ENCODE results near the gene SLC5A2.
"Not testable (repeated sequence)": the region's sequence is repeated elsewhere in the genome, so short reads cannot be mapped to it uniquely, and the experiment has no call there.

Gene SLC5A2

GRCh38 chr16:31478956-31479355, 4.0 kb upstream of the SLC5A2 start:
- Histone ChIP-seq H3K36me3 (ENCODE audit: control insufficient read depth, insufficient read depth, low read length) (no peaks in the 10 kb centered on the region), H3K4me3 (replicated peaks; ENCODE audit: low read depth, low read length) (no peak overlapping the region), H3K27me3 (replicated peaks; ENCODE audit: control insufficient read depth, insufficient read depth, low read length) (peaks cover 2% of the 10 kb centered on the region)
- no peak for TF ChIP-seq CTCF (IDR thresholded peaks at IDR 0.05; ENCODE audit: insufficient read depth, low read length, poor library complexity, severe bottlenecking)
- DNase-seq (ENCODE audit: extremely low read depth, insufficient read length), result no peak

GRCh38 chr16:31479751-31480150, 3.2 kb upstream of the SLC5A2 start:
- DNase-seq (ENCODE audit: extremely low read depth, insufficient read length), result no peak
- TF ChIP-seq CTCF (IDR thresholded peaks at IDR 0.05; ENCODE audit: insufficient read depth, low read length, poor library complexity, severe bottlenecking), result no peak
- H3K27me3 ChIP-seq (replicated peaks; ENCODE audit: control insufficient read depth, insufficient read depth, low read length), result no peaks in the 10 kb centered on the region; the same call in none of the 2 replicates
- no peak overlapping the region for H3K4me3 ChIP-seq (replicated peaks; ENCODE audit: low read depth, low read length)
- H3K36me3 ChIP-seq (ENCODE audit: control insufficient read depth, insufficient read depth, low read length), result no peaks in the 10 kb centered on the region

- H3K27me3 ChIP-seq (replicated peaks; ENCODE audit: control insufficient read depth, insufficient read depth, low read length), result no peaks in the 10 kb centered on the region; the same call in none of the 2 replicates
- TF ChIP-seq CTCF (IDR thresholded peaks at IDR 0.05; ENCODE audit: insufficient read depth, low read length, poor library complexity, severe bottlenecking), result no peak
- no peaks in the 10 kb centered on the region for H3K36me3 ChIP-seq (ENCODE audit: control insufficient read depth, insufficient read depth, low read length)
- no peak for DNase-seq (ENCODE audit: extremely low read depth, insufficient read length)
- H3K4me3 ChIP-seq (replicated peaks; ENCODE audit: low read depth, low read length), result no peak overlapping the region
Observed at GRCh38 chr16:31480851-31481536, 1.9 kb upstream of the SLC5A2 start.

GRCh38 chr16:31484048-31484447, 1.1 kb downstream of the SLC5A2 start:
- not testable (repeated sequence) for H3K4me3 ChIP-seq (replicated peaks; ENCODE audit: low read depth, low read length); DNase-seq (ENCODE audit: extremely low read depth, insufficient read length); H3K27me3 ChIP-seq (replicated peaks; ENCODE audit: control insufficient read depth, insufficient read depth, low read length); H3K36me3 ChIP-seq (ENCODE audit: control insufficient read depth, insufficient read depth, low read length)

- DNase-seq (ENCODE audit: extremely low read depth, insufficient read length), result no peak
- Histone ChIP-seq H3K27me3 (replicated peaks; ENCODE audit: control insufficient read depth, insufficient read depth, low read length) (no peaks in the 10 kb centered on the region; the same call in 1 of the 2 replicates), H3K36me3 (ENCODE audit: control insufficient read depth, insufficient read depth, low read length) (no peaks in the 10 kb centered on the region; the same call in 1 of the 2 replicates), H3K4me3 (replicated peaks; ENCODE audit: low read depth, low read length) (no peak overlapping the region)
- TF ChIP-seq CTCF (IDR thresholded peaks at IDR 0.05; ENCODE audit: insufficient read depth, low read length, poor library complexity, severe bottlenecking), result no peak
Observed at GRCh38 chr16:31484491-31485171, 1.7 kb downstream of the SLC5A2 start.

- no peak overlapping the region for H3K4me3 ChIP-seq (replicated peaks; ENCODE audit: low read depth, low read length)
- TF ChIP-seq CTCF (IDR thresholded peaks at IDR 0.05; ENCODE audit: insufficient read depth, low read length, poor library complexity, severe bottlenecking), result no peak
- peaks cover 2% of the 10 kb centered on the region for H3K36me3 ChIP-seq (ENCODE audit: control insufficient read depth, insufficient read depth, low read length)
- H3K27me3 ChIP-seq (replicated peaks; ENCODE audit: control insufficient read depth, insufficient read depth, low read length), result no peaks in the 10 kb centered on the region; the same call in 1 of the 2 replicates
- DNase-seq (ENCODE audit: extremely low read depth, insufficient read length), result no peak
Observed at GRCh38 chr16:31485571-31485970, 2.6 kb downstream of the SLC5A2 start.

Measured in GM06990 (cell line).